H1 (cell line): Measurements from ENCODE around the gene DCBLD1. TPM values are rescaled to one million over a fixed set of nuclear protein-coding genes. Genes with fewer than 3 reads are reported as not detected.

Source experiments
- CTCF ChIA-PET: fragments of 300-600 bp; sonication (Branson Sonifier 250); formaldehyde crosslinking; loops from one replicate; lab custom pipeline; 2021; ENCODE audit not compliant: partially characterized antibody; lab: Charles Lee
- POLR2A ChIA-PET: fragments of 300-600 bp; sonication (Branson Sonifier 250); formaldehyde crosslinking; loops from one replicate; lab custom pipeline; 2021; ENCODE audit warnings: inconsistent platforms; ENCODE audit not compliant: partially characterized antibody; lab: Charles Lee
- DNase-seq, 2 experiments: peaks; one replicate each; pipeline versions ENCODE4 v3.0.0 to v3.0.0-alpha.2; 2010 to 2022; ENCODE audit warnings: low spot score in 2 of 2, low read depth in 1 of 2, mixed read lengths in 1 of 2
- FAIRE-seq: peaks from 2 replicates; lab custom pipeline; 2011; peaks lifted over from hg19 to GRCh38; lab: Jason Lieb, UNC
- H2AFZ ChIP-seq: 2 replicates; pipeline ENCODE4 v1.8.1; 2012; ENCODE audit warnings: low read length, inconsistent platforms
- H2AK5ac ChIP-seq: 2 replicates; pipeline ENCODE4 v1.6.1; 2013; ENCODE audit warnings: low read depth, low read length
- H2BK120ac ChIP-seq: replicated peaks from 2 replicates; pipeline ENCODE3; 2013; ENCODE audit warnings: low read depth, low read length, inconsistent platforms
- H2BK12ac ChIP-seq: 2 replicates; pipeline ENCODE4 v1.6.1; 2013; ENCODE audit warnings: low read depth, low read length
- H2BK15ac ChIP-seq: 2 replicates; pipeline ENCODE4 v1.6.1; 2013; ENCODE audit warnings: low read length
- H2BK20ac ChIP-seq: 2 replicates; pipeline ENCODE4 v1.6.1; 2013; ENCODE audit warnings: low read length
- H2BK5ac ChIP-seq: 2 replicates; pipeline ENCODE4 v1.6.1; 2013; ENCODE audit warnings: low read depth, low read length
- H3K14ac ChIP-seq: 2 replicates; pipeline ENCODE4 v1.6.1; 2013; ENCODE audit warnings: inconsistent platforms; ENCODE audit not compliant: insufficient read length
- H3K18ac ChIP-seq: 2 replicates; pipeline ENCODE4 v1.6.1; 2013; ENCODE audit warnings: low read length; ENCODE audit errors: extremely low read depth
- H3K23ac ChIP-seq: 2 replicates; pipeline ENCODE4 v1.6.1; 2013; ENCODE audit warnings: inconsistent platforms; ENCODE audit not compliant: insufficient read length
- H3K23me2 ChIP-seq: 2 replicates; pipeline ENCODE4 v1.6.1; 2013; ENCODE audit warnings: low read depth, low read length
- H3K27ac ChIP-seq: 2 replicates; pipeline ENCODE4 v1.6.1; 2011; ENCODE audit warnings: low read depth, low read length, inconsistent platforms
- H3K27me3 ChIP-seq, 4 experiments: replicated peaks in 1 of 4; 1 replicate in 1 of 4; 2 replicates in 3 of 4; pipeline versions ENCODE4 v1.6.1 to v1.8.1; 2011 to 2013; ENCODE audit warnings: low read length in 3 of 4, mild to moderate bottlenecking in 3 of 4, inconsistent platforms in 2 of 4, mixed read lengths in 2 of 4, moderate library complexity in 1 of 4; ENCODE audit not compliant: control insufficient read depth in 3 of 4, insufficient read depth in 3 of 4; ENCODE audit errors: extremely low read depth in 1 of 4
- H3K36me3 ChIP-seq, 4 experiments: 2 replicates each; pipeline versions ENCODE4 v1.6.1 to v1.8.1; 2011 to 2013; ENCODE audit warnings: mild to moderate bottlenecking in 4 of 4, low read length in 3 of 4, moderate library complexity in 2 of 4, control low read depth in 1 of 4, inconsistent platforms in 1 of 4; ENCODE audit not compliant: insufficient read depth in 4 of 4, control insufficient read depth in 2 of 4
- H3K4ac ChIP-seq: replicated peaks from 2 replicates; pipeline ENCODE3; 2013; ENCODE audit warnings: low read length, low read depth, mixed read lengths, inconsistent platforms; ENCODE audit not compliant: insufficient read length
- H3K4me1 ChIP-seq, 4 experiments: replicated peaks in 1 of 4; 1 replicate in 1 of 4; 2 replicates in 3 of 4; pipeline versions ENCODE4 v1.6.1 to v1.8.1; 2011 to 2013; ENCODE audit warnings: low read length in 3 of 4, inconsistent platforms in 2 of 4, mixed read lengths in 1 of 4; ENCODE audit not compliant: insufficient read depth in 4 of 4, control insufficient read depth in 3 of 4
- H3K4me2 ChIP-seq, 2 experiments: 2 replicates each; pipeline versions ENCODE4 v1.6.1 to v1.8.1; 2011 to 2013; ENCODE audit warnings: low read depth in 2 of 2, low read length in 2 of 2, control low read depth in 1 of 2, inconsistent platforms in 1 of 2, mild to moderate bottlenecking in 1 of 2; ENCODE audit not compliant: insufficient read depth in 1 of 2
- H3K4me3 ChIP-seq, 4 experiments: fragments of 200-600, 300-600 bp in 1 of 4; sonication (generic), shearing (Covaris generic), sonication (Bioruptor Twin) in 1 of 4; 2 replicates each; pipeline versions ENCODE4 v1.5.1 to v1.8.1; 2011 to 2016; ENCODE audit warnings: low read length in 4 of 4, low read depth in 3 of 4, control low read depth in 2 of 4, inconsistent platforms in 2 of 4, mild to moderate bottlenecking in 2 of 4, mixed read lengths in 1 of 4, moderate library complexity in 1 of 4; ENCODE audit not compliant: insufficient read depth in 2 of 4; ENCODE audit errors: extremely low read depth in 1 of 4
- H3K56ac ChIP-seq: replicated peaks from 2 replicates; pipeline ENCODE3; 2013; ENCODE audit warnings: low read depth, mild to moderate bottlenecking, mixed read lengths, low read length, inconsistent platforms; ENCODE audit not compliant: insufficient read length
- H3K79me1 ChIP-seq: 2 replicates; pipeline ENCODE4 v1.6.1; 2013; ENCODE audit warnings: low read depth, low read length, control low read depth
- H3K79me2 ChIP-seq, 2 experiments: 2 replicates each; pipeline versions ENCODE4 v1.6.1 to v1.8.1; 2012 to 2013; ENCODE audit warnings: low read length in 2 of 2, mild to moderate bottlenecking in 2 of 2, inconsistent platforms in 1 of 2; ENCODE audit not compliant: insufficient read depth in 2 of 2, control insufficient read depth in 1 of 2
- H3K9ac ChIP-seq, 4 experiments: replicated peaks in 1 of 4; 1 replicate in 1 of 4; 2 replicates in 3 of 4; pipeline versions ENCODE4 v1.6.1 to v1.8.1; 2011 to 2013; ENCODE audit warnings: low read depth in 3 of 4, low read length in 3 of 4, control low read depth in 2 of 4, mild to moderate bottlenecking in 2 of 4, moderate library complexity in 2 of 4, inconsistent platforms in 1 of 4; ENCODE audit errors: extremely low read depth in 1 of 4
- H3K9me3 ChIP-seq, 2 experiments: 2 replicates each; pipeline versions ENCODE4 v1.6.1 to v1.8.1; 2012 to 2013; ENCODE audit warnings: mild to moderate bottlenecking in 2 of 2, moderate library complexity in 2 of 2, control low read depth in 1 of 2, inconsistent platforms in 1 of 2, low read depth in 1 of 2, low read length in 1 of 2, mixed read lengths in 1 of 2; ENCODE audit not compliant: insufficient read depth in 2 of 2
- H4K20me1 ChIP-seq, 2 experiments: replicated peaks in 1 of 2; 2 replicates each; pipeline versions ENCODE3 to v1.8.1; 2011 to 2013; ENCODE audit warnings: inconsistent platforms in 2 of 2, low read length in 2 of 2, mild to moderate bottlenecking in 1 of 2; ENCODE audit not compliant: insufficient read depth in 2 of 2, control insufficient read depth in 1 of 2
- H4K5ac ChIP-seq: 2 replicates; pipeline ENCODE4 v1.6.1; 2013; ENCODE audit warnings: low read length, low read depth, mixed read lengths, inconsistent platforms; ENCODE audit not compliant: insufficient read length
- H4K8ac ChIP-seq: 2 replicates; pipeline ENCODE4 v1.8.0; 2013; ENCODE audit warnings: mild to moderate bottlenecking, moderate library complexity, low read length, inconsistent platforms; ENCODE audit not compliant: insufficient read depth; ENCODE audit errors: extremely low read depth
- H4K91ac ChIP-seq: replicated peaks from 2 replicates; pipeline ENCODE3; 2013; ENCODE audit warnings: low read length, mixed read lengths, inconsistent platforms; ENCODE audit not compliant: insufficient read length
- ASH2L ChIP-seq: fragments of 200-600, 300-600 bp; sonication (generic); IDR thresholded peaks from one replicate; pipeline ENCODE4 v1.7.1; 2017; ENCODE audit warnings: low read length
- CHD1 ChIP-seq: IDR thresholded peaks from 2 replicates; pipeline ENCODE4 v1.6.1; 2012; ENCODE audit warnings: low read depth, low read length, improper control_type of control experiment
- CREB1 ChIP-seq: IDR thresholded peaks from 2 replicates; pipeline ENCODE4 v1.6.1; 2012; ENCODE audit warnings: inconsistent platforms
- CTBP2 ChIP-seq: IDR thresholded peaks from 2 replicates; pipeline ENCODE4 v1.7.0; 2011; ENCODE audit warnings: borderline replicate concordance, mild to moderate bottlenecking, moderate library complexity, mixed read lengths, low read length; ENCODE audit not compliant: insufficient read depth, insufficient read length
- EGR1 ChIP-seq: IDR thresholded peaks from 2 replicates; pipeline ENCODE4 v1.6.1; 2011; ENCODE audit warnings: low read depth, low read length, borderline replicate concordance
- HDAC6 ChIP-seq: IDR thresholded peaks from one replicate; pipeline ENCODE4 v1.7.1; 2012; ENCODE audit warnings: low read depth, mild to moderate bottlenecking, inconsistent platforms, low read length, moderate library complexity
- KDM1A ChIP-seq: fragments of 200-600, 300-600 bp; sonication (generic); IDR thresholded peaks from 2 replicates; pipeline ENCODE4 v1.7.1; 2016; ENCODE audit warnings: mild to moderate bottlenecking, low read length, borderline replicate concordance
- KDM4A ChIP-seq: IDR thresholded peaks from one replicate; pipeline ENCODE4 v1.7.1; 2012; ENCODE audit warnings: low read depth, mild to moderate bottlenecking, moderate library complexity, low read length, inconsistent platforms; ENCODE audit not compliant: severe bottlenecking
- KDM5A ChIP-seq: fragments of 200-600 bp; IDR thresholded peaks from 2 replicates; pipeline ENCODE4 v1.7.1; 2012; ENCODE audit warnings: mild to moderate bottlenecking, low read length, inconsistent platforms, mixed read lengths
- POLR2A ChIP-seq, 2 experiments: IDR thresholded peaks; 1 replicate in 1 of 2; 2 replicates in 1 of 2; pipeline ENCODE4 v1.6.1; 2011; ENCODE audit warnings: low read depth in 2 of 2, low read length in 2 of 2, mild to moderate bottlenecking in 2 of 2; ENCODE audit errors: control extremely low read depth in 1 of 2
- SAP30 ChIP-seq: fragments of 300-600 bp; sonication (generic); IDR thresholded peaks from 2 replicates; pipeline ENCODE4 v1.7.1; 2012; ENCODE audit warnings: low read length, moderate library complexity, mild to moderate bottlenecking, inconsistent platforms; ENCODE audit not compliant: insufficient read depth, insufficient replicate concordance
- SP2 ChIP-seq: IDR thresholded peaks from 2 replicates; pipeline ENCODE4 v1.6.1; 2012; ENCODE audit warnings: mild to moderate bottlenecking, low read length, inconsistent platforms
- SRF ChIP-seq: IDR thresholded peaks from 2 replicates; pipeline ENCODE4 v1.6.1; 2011; ENCODE audit warnings: mild to moderate bottlenecking, low read depth, low read length, moderate library complexity
- TBP ChIP-seq: IDR thresholded peaks from 2 replicates; pipeline ENCODE4 v1.6.1; 2011; ENCODE audit warnings: low read depth, low read length, improper control_type of control experiment
- TEAD4 ChIP-seq: IDR thresholded peaks from 2 replicates; pipeline ENCODE4 v1.6.1; 2012; ENCODE audit warnings: low read depth, low read length, inconsistent platforms, mixed read lengths
- WGBS, 2 experiments: shearing (Covaris generic) in 1 of 2; methylation state at CpG; one replicate each; pipeline versions ENCODE4 v1.1.6 to v1.1.7; 2013 to 2015; ENCODE audit warnings: low lambda C conversion rate in 2 of 2, mixed read lengths in 2 of 2, inconsistent platforms in 1 of 2, low coverage in 1 of 2, missing lambda C conversion rate in 1 of 2; ENCODE audit not compliant: insufficient replicate concordance in 2 of 2, insufficient coverage in 1 of 2, insufficient read length in 1 of 2; ENCODE audit errors: extremely low coverage in 1 of 2, missing lambda C conversion rate in 1 of 2; 5-methylcytosine and 5-hydroxymethylcytosine counted together
- polyA plus RNA-seq, 7 experiments: library from polyadenylated mRNA; depleted of rRNA in 3 of 7; stranded (reverse) in 5 of 7; unstranded in 2 of 7; fragments of >200 nt in 5 of 7; fragments of 200-250 nt in 2 of 7; gene quantifications; 1 replicate in 5 of 7; 2 replicates in 1 of 7; 4 replicates in 1 of 7; pipeline versions ENCODE4 v1.2.1 to v1.2.3, GENCODE V29; 2011 to 2013; ENCODE audit warnings: missing spikeins in 2 of 7, mixed read lengths in 2 of 7
- total RNA-seq: library from RNA; stranded (reverse); fragmentation: NEBNext Ultra II Directional; extraction: Animal tissue kit (Norgen Biotek cat#: 25700); gene quantifications from 2 replicates; pipeline ENCODE4 v1.2.1, GENCODE V29; 2021
- TF ChIP-seq, protein P1 (sequence below): IDR thresholded peaks from 2 replicates; pipeline ENCODE4 v1.6.1; 2012; ENCODE audit warnings: inconsistent platforms

The DCBLD1 gene
- total and polyA plus RNA-seq, 2 of the 8 experiments (the other 6 are each of a cell fraction or from before 2014, with no cell fraction given), result 3.9 to 11.2 TPM

DNA sequence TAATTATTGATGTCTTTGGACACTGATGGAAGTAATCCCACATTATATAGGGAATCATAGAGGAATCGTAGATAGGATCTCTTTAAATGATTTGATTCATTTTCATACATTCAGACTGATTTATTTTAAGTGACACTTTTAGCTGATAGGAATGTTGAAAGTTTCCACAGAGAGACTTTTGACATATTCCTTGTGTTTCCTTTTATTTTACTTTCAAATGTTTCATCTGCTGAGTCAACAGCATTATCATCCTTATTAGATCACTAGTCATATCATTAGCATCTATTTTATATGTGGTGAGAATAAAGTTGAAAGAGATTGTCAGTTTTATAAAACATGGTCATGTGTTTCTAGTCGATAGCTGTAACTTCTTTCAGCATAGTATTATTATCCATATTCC, 13.4 kb downstream of the DCBLD1 start:
- H3K18ac ChIP-seq, result no peak overlapping the region
- H2BK12ac ChIP-seq, result no peak overlapping the region
- DNase-seq, result no peak
- no peak overlapping the region for H2BK5ac ChIP-seq
- no peaks in the 10 kb centered on the region for H3K23me2 ChIP-seq
- H3K23ac ChIP-seq, result no peak overlapping the region
- no peaks in the 10 kb centered on the region for H3K36me3 ChIP-seq
- POLR2A ChIA-PET, result no interaction called here
- no peak overlapping the region for H4K5ac ChIP-seq
- no peak overlapping the region for H3K4me2 ChIP-seq
- no peak overlapping the region for H3K9ac ChIP-seq
- H3K79me2 ChIP-seq, result no peaks in the 10 kb centered on the region
- H2BK120ac ChIP-seq, result no peak overlapping the region
- no peak overlapping the region for H4K8ac ChIP-seq
- no peak overlapping the region for H4K91ac ChIP-seq
- no peak overlapping the region for H3K27ac ChIP-seq
- H3K14ac ChIP-seq, result no peak overlapping the region
- no peak overlapping the region for H3K4ac ChIP-seq
- CTCF ChIA-PET, result interaction anchor here (0.6 to 1.0 kb wide), 3 partner anchors 60 to 1460 kb away, joined by 3 to 5 read pairs (median 3); no protein-coding TSS in a partner anchor
- no peak overlapping the region for H2BK20ac ChIP-seq
- no peak overlapping the region for H2AK5ac ChIP-seq
- H3K4me1 ChIP-seq, result no peaks in the 10 kb centered on the region; a peak in 1 of 7 replicates
- 77% methylated on average over 2 of the region's 2 CpGs; no CpG with 5 or more reads in 1 of the 2 experiments for WGBS, 2 experiments
- no peaks in the 10 kb centered on the region for H4K20me1 ChIP-seq
- H3K4me3 ChIP-seq, result no peak overlapping the region
- no peak for FAIRE-seq
- H3K79me1 ChIP-seq, result no peaks in the 10 kb centered on the region
- no peaks in the 10 kb centered on the region for H3K27me3 ChIP-seq
- no peaks in the 10 kb centered on the region for H3K9me3 ChIP-seq
- H2BK15ac ChIP-seq, result no peak overlapping the region
- H3K56ac ChIP-seq, result no peak overlapping the region
- no peak overlapping the region for H2AFZ ChIP-seq
- no peak for TF ChIP-seq SRF
- no peak for TF ChIP-seq POLR2A (IDR thresholded peaks at IDR 0.05; ENCODE audit: control extremely low read depth in 1 of 2, low read depth in 2 of 2, low read length in 2 of 2)
- no peak for TF ChIP-seq SAP30
- TF ChIP-seq, protein P1, sequence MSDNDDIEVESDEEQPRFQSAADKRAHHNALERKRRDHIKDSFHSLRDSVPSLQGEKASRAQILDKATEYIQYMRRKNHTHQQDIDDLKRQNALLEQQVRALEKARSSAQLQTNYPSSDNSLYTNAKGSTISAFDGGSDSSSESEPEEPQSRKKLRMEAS, result no peak
- no peak for TF ChIP-seq TBP
- TF ChIP-seq HDAC6, result no peak
- no peak for TF ChIP-seq EGR1
- TF ChIP-seq SP2, result no peak
- TF ChIP-seq CREB1, result no peak
- no peak for TF ChIP-seq CHD1
- no peak for TF ChIP-seq KDM4A
- no peak for TF ChIP-seq KDM1A
- TF ChIP-seq TEAD4, result no peak
- no peak for TF ChIP-seq CTBP2
- TF ChIP-seq KDM5A, result no peak
- no peak for TF ChIP-seq ASH2L
